Measurements from ENCODE around the gene NEURL1B. TPM values are rescaled to one million over a fixed set of nuclear protein-coding genes. Genes with fewer than 3 reads are reported as not detected.

Gene NEURL1B
- total RNA-seq, 4 donors from 2014 or later = 8.2 to 29.9 (median 10.9) TPM

- Histone ChIP-seq H3K36me3 (no peaks in the 10 kb centered on the region), H3K9me3 (no peaks in the 10 kb centered on the region), H3K27me3 (no peaks in the 10 kb centered on the region), H3K27ac (no peak overlapping the region), H3K4me3 (replicated peaks in 1 of 3) (no peak overlapping the region), H3K4me1 (peaks cover 18 to 62% of the 10 kb centered on the region in 2 donors)
- TF ChIP-seq POLR2A (IDR thresholded peaks at IDR 0.05) (no peak), CTCF (IDR thresholded peaks at IDR 0.05) (no peak)
- DNase-seq = no peak
- intact Hi-C loops (cut with DNase I) = no loop called here
- WGBS, 2 donors = 93% methylated on average over 3 of the region's 3 CpGs
These were observed 77.6 kb downstream of the NEURL1B start for GRCh38 chr5:172718527-172719114.

- Histone ChIP-seq H3K4me1 (peaks cover 18 to 56% of the 10 kb centered on the region in 2 donors), H3K27me3 (no peaks in the 10 kb centered on the region), H3K9me3 (no peaks in the 10 kb centered on the region), H3K4me3 (replicated peaks in 1 of 3) (no peak overlapping the region), H3K27ac (no peak overlapping the region), H3K36me3 (no peaks in the 10 kb centered on the region)
- WGBS, 2 donors = 92 to 95% methylated on average over 4 of the region's 4 CpGs
- intact Hi-C loops (cut with DNase I) = no loop called here
- DNase-seq = no peak
- TF ChIP-seq CTCF (IDR thresholded peaks at IDR 0.05) (no peak), POLR2A (IDR thresholded peaks at IDR 0.05) (no peak)
These were observed 78.1 kb downstream of the NEURL1B start for GRCh38 chr5:172719211-172719610.

GRCh38 chr5:172720655-172721054 is 79.6 kb downstream of the NEURL1B start:
- peaks cover 18 to 43% of the 10 kb centered on the region in 2 donors for H3K4me1 ChIP-seq
- H3K36me3 ChIP-seq = no peaks in the 10 kb centered on the region
- H3K4me3 ChIP-seq (replicated peaks in 1 of 3) = no peak overlapping the region
- no peaks in the 10 kb centered on the region for H3K27me3 ChIP-seq
- intact Hi-C loops (cut with DNase I) = no loop called here
- WGBS, 2 donors = 71 to 78% methylated on average over 5 of the region's 5 CpGs
- no peaks in the 10 kb centered on the region for H3K9me3 ChIP-seq
- peak overlapping the region in 2 of 3 donors; percentile 60 to 68 for H3K27ac ChIP-seq
- DNase-seq = no peak
- TF ChIP-seq CTCF (IDR thresholded peaks at IDR 0.05) (no peak), POLR2A (IDR thresholded peaks at IDR 0.05) (no peak)

DNA sequence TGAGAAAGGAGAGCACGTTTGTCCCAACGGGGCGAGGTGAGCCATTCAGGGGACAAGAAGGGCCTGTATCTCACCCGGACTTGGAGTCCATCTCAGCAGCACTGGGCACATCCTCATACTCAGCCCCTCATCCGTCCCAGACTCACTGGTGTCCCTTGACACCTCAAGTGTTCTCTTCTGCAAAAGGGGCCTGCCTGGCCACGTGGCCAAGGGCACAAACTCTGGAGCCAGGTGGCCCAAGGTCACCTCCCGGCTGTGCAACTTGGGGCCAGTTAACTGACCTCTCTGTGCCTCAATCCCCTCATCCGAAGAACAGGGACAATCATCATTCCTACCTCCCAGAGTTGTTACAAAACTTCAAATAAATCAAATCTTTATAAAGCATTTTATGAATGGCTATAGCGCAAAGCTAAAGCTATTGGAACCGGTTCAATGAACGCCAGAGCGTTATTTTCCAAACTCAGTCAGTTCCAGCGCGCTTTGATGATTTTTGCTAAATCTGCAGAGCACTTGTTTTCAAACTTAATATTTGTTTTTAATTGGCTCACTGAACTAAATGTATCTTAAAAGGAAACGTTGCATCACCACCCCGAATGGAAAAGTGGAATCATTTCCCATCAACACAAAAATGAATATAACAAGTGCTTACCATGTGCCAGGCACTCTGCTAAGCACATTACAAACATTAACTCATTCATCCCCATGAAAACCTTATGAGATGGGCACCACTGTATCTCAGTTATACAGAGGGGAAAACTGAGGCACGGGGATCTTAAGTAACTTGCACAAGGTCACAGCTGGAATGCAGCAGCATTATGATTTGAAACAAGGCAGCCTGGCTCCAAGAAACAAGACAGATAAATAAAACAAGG is 80.6 kb downstream of the NEURL1B start:
- WGBS, 2 donors = 45 to 53% methylated on average over 17 of the region's 17 CpGs
- DNase-seq = no peak
- H3K4me3 ChIP-seq (replicated peaks in 1 of 3) = no peak overlapping the region
- no peaks in the 10 kb centered on the region for H3K27me3 ChIP-seq
- TF ChIP-seq POLR2A (IDR thresholded peaks at IDR 0.05) = no peak
- TF ChIP-seq CTCF (IDR thresholded peaks at IDR 0.05) = no peak
- no peaks in the 10 kb centered on the region for H3K36me3 ChIP-seq
- no peaks in the 10 kb centered on the region for H3K9me3 ChIP-seq
- intact Hi-C loops (cut with DNase I) = no loop called here
- peak overlapping the region; percentile 19 to 68 (median 60) for H3K27ac ChIP-seq
- peaks cover 18 to 47% of the 10 kb centered on the region in 2 donors for H3K4me1 ChIP-seq

GRCh38 chr5:172722327-172722815 is 81.3 kb downstream of the NEURL1B start:
- H3K36me3 ChIP-seq = no peaks in the 10 kb centered on the region
- no peak overlapping the region for H3K4me3 ChIP-seq (replicated peaks in 1 of 3)
- H3K27me3 ChIP-seq = no peaks in the 10 kb centered on the region
- intact Hi-C loops (cut with DNase I) = no loop called here
- H3K9me3 ChIP-seq = no peaks in the 10 kb centered on the region
- WGBS, 2 donors = 56 to 68% methylated on average over 12 of the region's 12 CpGs
- DNase-seq = no peak
- peak overlapping the region in 2 of 3 donors; percentile 19 to 23 for H3K27ac ChIP-seq
- H3K4me1 ChIP-seq = peaks cover 15 to 47% of the 10 kb centered on the region in 2 donors
- TF ChIP-seq POLR2A (IDR thresholded peaks at IDR 0.05) (no peak), CTCF (IDR thresholded peaks at IDR 0.05) (no peak)
